GM23338 (cell line): Measurements from ENCODE around the gene STPG1.

Experiments
- CTCF ChIP-seq, 2 experiments: fragments of 200-600 bp in 1 of 2; sonication (generic) in 1 of 2; conservative IDR thresholded peaks; 2 replicates each; pipeline versions ENCODE4 v1.5.1 to v1.6.1; 2016 to 2017; ENCODE audit warnings: antibody characterized with exemption in 2 of 2, low read depth in 2 of 2, mild to moderate bottlenecking in 2 of 2, moderate library complexity in 1 of 2
- JUNB ChIP-seq: IDR thresholded peaks from one replicate; pipeline ENCODE4 v1.6.1; 2016; ENCODE audit warnings: antibody characterized with exemption; ENCODE audit not compliant: unreplicated experiment
- POLR2AphosphoS5 ChIP-seq: IDR thresholded peaks from 2 replicates; pipeline ENCODE4 v1.6.1; 2016; ENCODE audit warnings: antibody characterized with exemption, low read depth
- REST ChIP-seq: IDR thresholded peaks from one replicate; pipeline ENCODE4 v1.6.1; 2018; ENCODE audit warnings: antibody characterized with exemption; ENCODE audit not compliant: unreplicated experiment

GRCh38 chr1:24437631-24438396 lies 24.2 kb upstream of the STPG1 start:
- TF ChIP-seq CTCF (conservative IDR thresholded peaks at IDR 0.05; ENCODE audit: low read depth in 2 of 2) (no peak), POLR2AphosphoS5 (no peak), REST (no peak), JUNB (no peak)
